HEK293 (cell line): Measurements from ENCODE around the gene MIS12.

Experiments
- CTCF ChIA-PET: fragments of 350-600 bp; formaldehyde crosslinking; extraction: SDS; loops from one replicate; lab custom pipeline; 2021; ENCODE audit warnings: antibody characterized with exemption; lab: Yijun Ruan, JAX
- POLR2A ChIA-PET: fragments of 300-600 bp; formaldehyde crosslinking; extraction: SDS; loops from one replicate; lab custom pipeline; 2020; ENCODE audit warnings: antibody characterized with exemption, inconsistent platforms; lab: Yijun Ruan, JAX
- H3K27ac ChIP-seq: fragments of 200-500 bp; sonication (Bioruptor generic); 2 replicates; pipeline ENCODE4 v1.5.1; 2014; ENCODE audit warnings: low read depth, low read length, control low read depth, inconsistent platforms; ENCODE audit errors: extremely low read depth
- H3K36me3 ChIP-seq, 2 experiments: fragments of 200-500 bp in 1 of 2; sonication (Bioruptor generic) in 1 of 2; 1 replicate in 1 of 2; 2 replicates in 1 of 2; pipeline ENCODE4 v1.5.1; 2014 to 2017; ENCODE audit warnings: inconsistent platforms in 2 of 2, low read length in 2 of 2; ENCODE audit not compliant: control insufficient read depth in 2 of 2, insufficient read depth in 1 of 2
- H3K4me1 ChIP-seq: fragments of 200-500 bp; sonication (Bioruptor generic); 2 replicates; pipeline ENCODE4 v1.5.1; 2014; ENCODE audit warnings: mild to moderate bottlenecking, low read length, inconsistent platforms; ENCODE audit not compliant: control insufficient read depth, insufficient read depth
- H3K4me3 ChIP-seq: 2 replicates; pipeline ENCODE4 v1.5.1; 2011; ENCODE audit warnings: low read depth, mild to moderate bottlenecking, control low read depth, low read length, moderate library complexity
- H3K9me3 ChIP-seq: fragments of 200-500 bp; sonication (Bioruptor generic); 2 replicates; pipeline ENCODE4 v1.5.1; 2014; ENCODE audit warnings: low read depth, low read length, inconsistent platforms; ENCODE audit not compliant: control insufficient read depth, insufficient read depth
- GLIS2 ChIP-seq: fragments of 450-650 bp; formaldehyde crosslinking; IDR thresholded peaks from 2 replicates; pipeline ENCODE4 v1.5.1; 2016; ENCODE audit warnings: missing biosample characterization, missing genetic modification characterization
- WT1 ChIP-seq: fragments of 450-650 bp; formaldehyde crosslinking; IDR thresholded peaks from 2 replicates; pipeline ENCODE4 v1.5.1; 2016; ENCODE audit warnings: missing biosample characterization, missing genetic modification characterization
- YY1 ChIP-seq: fragments of 450-650 bp; formaldehyde crosslinking; IDR thresholded peaks from 2 replicates; pipeline ENCODE4 v1.5.1; 2018; ENCODE audit warnings: missing biosample characterization, missing genetic modification characterization
- ZEB2 ChIP-seq: fragments of 450-650 bp; formaldehyde crosslinking; IDR thresholded peaks from 2 replicates; pipeline ENCODE4 v1.5.1; 2016; ENCODE audit warnings: missing biosample characterization, missing genetic modification characterization
- ZIC2 ChIP-seq: fragments of 450-650 bp; formaldehyde crosslinking; IDR thresholded peaks from 2 replicates; pipeline ENCODE4 v1.5.1; 2016; ENCODE audit warnings: missing biosample characterization, missing genetic modification characterization
- ZNF132 ChIP-seq: fragments of 450-650 bp; formaldehyde crosslinking; IDR thresholded peaks from 2 replicates; pipeline ENCODE4 v1.5.1; 2017; ENCODE audit warnings: missing biosample characterization, missing genetic modification characterization, borderline replicate concordance
- ZNF184 ChIP-seq: fragments of 450-650 bp; IDR thresholded peaks from 2 replicates; pipeline ENCODE4 v1.5.1; 2018; ENCODE audit warnings: missing biosample characterization, mild to moderate bottlenecking, missing genetic modification characterization
- ZNF19 ChIP-seq: fragments of 450-650 bp; formaldehyde crosslinking; IDR thresholded peaks from 2 replicates; pipeline ENCODE4; 2016; ENCODE audit warnings: missing biosample characterization, missing genetic modification characterization, low read depth
- ZNF248 ChIP-seq: fragments of 450-650 bp; formaldehyde crosslinking; IDR thresholded peaks from 2 replicates; pipeline ENCODE4 v1.5.1; 2017; ENCODE audit warnings: missing biosample characterization, missing genetic modification characterization
- ZNF433 ChIP-seq: fragments of 450-650 bp; formaldehyde crosslinking; IDR thresholded peaks from 2 replicates; pipeline ENCODE4 v1.5.1; 2016; ENCODE audit warnings: missing biosample characterization, missing genetic modification characterization, low read depth
- ZNF530 ChIP-seq: fragments of 450-650 bp; formaldehyde crosslinking; IDR thresholded peaks from 2 replicates; pipeline ENCODE4 v1.5.1; 2016; ENCODE audit warnings: low read depth, missing biosample characterization, missing genetic modification characterization
- ZNF621 ChIP-seq: fragments of 450-650 bp; formaldehyde crosslinking; IDR thresholded peaks from 2 replicates; pipeline ENCODE4 v1.5.1; 2017; ENCODE audit warnings: missing biosample characterization, missing genetic modification characterization
- ZNF791 ChIP-seq: fragments of 450-650 bp; formaldehyde crosslinking; IDR thresholded peaks from 2 replicates; pipeline ENCODE4 v1.5.1; 2016; ENCODE audit warnings: missing biosample characterization, missing genetic modification characterization
- ZSCAN23 ChIP-seq: fragments of 450-650 bp; formaldehyde crosslinking; IDR thresholded peaks from 2 replicates; pipeline ENCODE4 v1.5.1; 2016; ENCODE audit warnings: missing biosample characterization, missing genetic modification characterization
- TF ChIP-seq, protein P1 (sequence below): fragments of 450-650 bp; formaldehyde crosslinking; IDR thresholded peaks from 2 replicates; pipeline ENCODE4 v1.5.1; 2016; ENCODE audit warnings: missing biosample characterization, missing genetic modification characterization, borderline replicate concordance
- TF ChIP-seq, protein P2 (sequence below): fragments of 450-650 bp; formaldehyde crosslinking; IDR thresholded peaks from 2 replicates; pipeline ENCODE4 v1.5.1; 2016; ENCODE audit warnings: missing biosample characterization, missing genetic modification characterization
- TF ChIP-seq, protein P3 (sequence below): fragments of 450-650 bp; formaldehyde crosslinking; IDR thresholded peaks from 2 replicates; pipeline ENCODE4 v1.5.1; 2016; ENCODE audit warnings: missing biosample characterization, missing genetic modification characterization
- TF ChIP-seq, protein P4 (sequence below): fragments of 450-650 bp; formaldehyde crosslinking; IDR thresholded peaks from 2 replicates; pipeline ENCODE4 v1.5.1; 2016; ENCODE audit warnings: missing biosample characterization, missing genetic modification characterization

MIS12 gene

DNA sequence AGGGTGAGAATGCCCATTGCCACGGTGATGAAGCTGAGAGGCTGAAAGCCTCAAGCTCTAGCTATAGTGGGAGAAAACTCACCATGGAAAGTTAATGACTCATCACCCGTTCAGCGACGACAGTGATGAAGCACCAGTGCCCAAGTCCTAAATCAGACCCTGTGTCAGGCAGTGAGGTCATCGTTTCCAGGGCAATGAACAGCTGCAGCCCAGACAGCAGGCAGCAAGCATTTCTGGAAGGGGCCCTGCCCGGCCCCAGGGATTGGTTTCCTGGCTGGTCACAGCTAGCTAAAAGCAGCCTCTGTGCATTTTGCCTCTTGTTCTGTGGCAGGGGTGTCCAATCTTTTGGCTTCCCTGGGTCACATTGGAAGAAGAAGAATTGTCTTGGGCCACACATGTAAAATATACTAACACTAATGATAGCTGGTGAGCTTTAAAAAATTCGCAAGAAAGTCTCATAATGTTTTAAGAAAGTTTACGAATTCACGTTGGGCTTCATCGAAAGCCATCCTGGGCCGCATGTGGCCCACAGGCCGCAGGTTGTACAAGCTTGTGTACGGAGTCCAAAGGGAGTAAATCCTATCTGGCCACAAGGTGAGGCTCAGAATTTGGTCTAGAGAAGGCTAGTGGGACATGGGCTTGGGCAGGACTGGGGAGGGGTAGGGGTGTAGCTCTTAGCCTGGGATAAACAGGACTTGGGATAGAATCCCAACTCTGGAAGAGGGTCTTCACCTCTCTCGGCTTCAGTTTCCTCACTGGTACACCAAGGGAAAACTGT, 40.6 kb downstream of the MIS12 start (continued):
- TF ChIP-seq, protein P1, sequence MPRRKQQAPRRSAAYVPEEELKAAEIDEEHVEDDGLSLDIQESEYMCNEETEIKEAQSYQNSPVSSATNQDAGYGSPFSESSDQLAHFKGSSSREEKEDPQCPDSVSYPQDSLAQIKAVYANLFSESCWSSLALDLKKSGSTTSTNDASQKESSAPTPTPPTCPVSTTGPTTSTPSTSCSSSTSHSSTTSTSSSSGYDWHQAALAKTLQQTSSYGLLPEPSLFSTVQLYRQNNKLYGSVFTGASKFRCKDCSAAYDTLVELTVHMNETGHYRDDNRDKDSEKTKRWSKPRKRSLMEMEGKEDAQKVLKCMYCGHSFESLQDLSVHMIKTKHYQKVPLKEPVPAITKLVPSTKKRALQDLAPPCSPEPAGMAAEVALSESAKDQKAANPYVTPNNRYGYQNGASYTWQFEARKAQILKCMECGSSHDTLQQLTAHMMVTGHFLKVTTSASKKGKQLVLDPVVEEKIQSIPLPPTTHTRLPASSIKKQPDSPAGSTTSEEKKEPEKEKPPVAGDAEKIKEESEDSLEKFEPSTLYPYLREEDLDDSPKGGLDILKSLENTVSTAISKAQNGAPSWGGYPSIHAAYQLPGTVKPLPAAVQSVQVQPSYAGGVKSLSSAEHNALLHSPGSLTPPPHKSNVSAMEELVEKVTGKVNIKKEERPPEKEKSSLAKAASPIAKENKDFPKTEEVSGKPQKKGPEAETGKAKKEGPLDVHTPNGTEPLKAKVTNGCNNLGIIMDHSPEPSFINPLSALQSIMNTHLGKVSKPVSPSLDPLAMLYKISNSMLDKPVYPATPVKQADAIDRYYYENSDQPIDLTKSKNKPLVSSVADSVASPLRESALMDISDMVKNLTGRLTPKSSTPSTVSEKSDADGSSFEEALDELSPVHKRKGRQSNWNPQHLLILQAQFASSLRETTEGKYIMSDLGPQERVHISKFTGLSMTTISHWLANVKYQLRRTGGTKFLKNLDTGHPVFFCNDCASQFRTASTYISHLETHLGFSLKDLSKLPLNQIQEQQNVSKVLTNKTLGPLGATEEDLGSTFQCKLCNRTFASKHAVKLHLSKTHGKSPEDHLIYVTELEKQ (tag by site-specific recombination): peak; percentile 99
- 0 out of 2 replicates have a peak, but pooled peaks have one; percentile 48 for TF ChIP-seq ZNF184 (tag by site-specific recombination)
- no peak for TF ChIP-seq ZSCAN23 (tag by site-specific recombination)
- TF ChIP-seq ZEB2: peak; percentile 78
- TF ChIP-seq GLIS2 (tag by site-specific recombination): no peak

DNA sequence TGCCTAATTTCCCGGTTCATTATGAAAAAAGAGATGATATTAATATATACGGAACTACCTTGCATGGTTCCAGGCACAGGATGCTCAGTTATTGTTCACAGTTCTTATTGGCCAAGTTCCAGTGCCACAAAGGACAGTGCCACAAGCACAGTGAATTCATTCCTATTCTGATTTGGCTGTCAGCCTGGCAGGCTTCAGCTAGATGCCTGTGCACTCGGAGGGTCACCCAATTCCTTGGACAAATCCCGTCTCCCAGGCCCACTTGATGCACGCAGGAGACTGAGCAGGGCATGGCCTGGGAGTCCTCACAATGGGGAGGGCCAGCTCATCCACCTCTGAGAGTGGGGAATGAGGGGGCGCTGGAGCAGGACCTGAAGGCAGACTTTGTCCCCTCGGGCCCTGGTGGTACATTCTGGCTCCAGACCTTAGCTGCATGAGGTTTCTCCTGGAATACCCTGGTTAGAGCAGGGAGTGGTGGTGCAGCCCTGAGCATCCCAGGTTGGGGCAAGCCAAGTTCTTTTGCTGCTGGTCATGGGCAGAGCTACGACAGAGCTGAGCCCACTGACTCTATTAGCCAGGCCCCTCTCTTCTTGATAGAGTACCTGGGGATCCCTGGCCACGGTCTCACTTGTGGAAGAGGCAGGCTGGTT, 41.4 kb downstream of the MIS12 start:
- ChIA-PET CTCF (interaction anchor here (0.5 to 1.2 kb wide), 5 partner anchors 15 to 269 kb away, joined by 3 to 4 read pairs (median 3); no protein-coding TSS in a partner anchor), POLR2A (interaction anchor here (0.6 to 3.4 kb wide), 7 partner anchors 8 to 59 kb away, joined by 3 to 32 read pairs (median 5); partner anchors contain the start of genes DERL2, DHX33 and MIS12)
- Histone ChIP-seq H3K9me3 (no peaks in the 10 kb centered on the region), H3K4me3 (no peak overlapping the region), H3K27ac (no peak overlapping the region), H3K4me1 (peaks cover 8% of the 10 kb centered on the region; the same call in 1 of the 2 replicates), H3K36me3 (no peaks in the 10 kb centered on the region)
- no peak for TF ChIP-seq ZNF621 (tag by site-specific recombination)
- TF ChIP-seq, protein P2, sequence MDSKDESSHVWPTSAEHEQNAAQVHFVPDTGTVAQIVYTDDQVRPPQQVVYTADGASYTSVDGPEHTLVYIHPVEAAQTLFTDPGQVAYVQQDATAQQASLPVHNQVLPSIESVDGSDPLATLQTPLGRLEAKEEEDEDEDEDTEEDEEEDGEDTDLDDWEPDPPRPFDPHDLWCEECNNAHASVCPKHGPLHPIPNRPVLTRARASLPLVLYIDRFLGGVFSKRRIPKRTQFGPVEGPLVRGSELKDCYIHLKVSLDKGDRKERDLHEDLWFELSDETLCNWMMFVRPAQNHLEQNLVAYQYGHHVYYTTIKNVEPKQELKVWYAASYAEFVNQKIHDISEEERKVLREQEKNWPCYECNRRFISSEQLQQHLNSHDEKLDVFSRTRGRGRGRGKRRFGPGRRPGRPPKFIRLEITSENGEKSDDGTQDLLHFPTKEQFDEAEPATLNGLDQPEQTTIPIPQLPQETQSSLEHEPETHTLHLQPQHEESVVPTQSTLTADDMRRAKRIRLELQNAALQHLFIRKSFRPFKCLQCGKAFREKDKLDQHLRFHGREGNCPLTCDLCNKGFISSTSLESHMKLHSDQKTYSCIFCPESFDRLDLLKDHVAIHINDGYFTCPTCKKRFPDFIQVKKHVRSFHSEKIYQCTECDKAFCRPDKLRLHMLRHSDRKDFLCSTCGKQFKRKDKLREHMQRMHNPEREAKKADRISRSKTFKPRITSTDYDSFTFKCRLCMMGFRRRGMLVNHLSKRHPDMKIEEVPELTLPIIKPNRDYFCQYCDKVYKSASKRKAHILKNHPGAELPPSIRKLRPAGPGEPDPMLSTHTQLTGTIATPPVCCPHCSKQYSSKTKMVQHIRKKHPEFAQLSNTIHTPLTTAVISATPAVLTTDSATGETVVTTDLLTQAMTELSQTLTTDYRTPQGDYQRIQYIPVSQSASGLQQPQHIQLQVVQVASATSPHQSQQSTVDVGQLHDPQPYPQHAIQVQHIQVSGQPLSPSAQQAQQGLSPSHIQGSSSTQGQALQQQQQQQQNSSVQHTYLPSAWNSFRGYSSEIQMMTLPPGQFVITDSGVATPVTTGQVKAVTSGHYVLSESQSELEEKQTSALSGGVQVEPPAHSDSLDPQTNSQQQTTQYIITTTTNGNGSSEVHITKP (tag by site-specific recombination): peak; percentile 88

DNA sequence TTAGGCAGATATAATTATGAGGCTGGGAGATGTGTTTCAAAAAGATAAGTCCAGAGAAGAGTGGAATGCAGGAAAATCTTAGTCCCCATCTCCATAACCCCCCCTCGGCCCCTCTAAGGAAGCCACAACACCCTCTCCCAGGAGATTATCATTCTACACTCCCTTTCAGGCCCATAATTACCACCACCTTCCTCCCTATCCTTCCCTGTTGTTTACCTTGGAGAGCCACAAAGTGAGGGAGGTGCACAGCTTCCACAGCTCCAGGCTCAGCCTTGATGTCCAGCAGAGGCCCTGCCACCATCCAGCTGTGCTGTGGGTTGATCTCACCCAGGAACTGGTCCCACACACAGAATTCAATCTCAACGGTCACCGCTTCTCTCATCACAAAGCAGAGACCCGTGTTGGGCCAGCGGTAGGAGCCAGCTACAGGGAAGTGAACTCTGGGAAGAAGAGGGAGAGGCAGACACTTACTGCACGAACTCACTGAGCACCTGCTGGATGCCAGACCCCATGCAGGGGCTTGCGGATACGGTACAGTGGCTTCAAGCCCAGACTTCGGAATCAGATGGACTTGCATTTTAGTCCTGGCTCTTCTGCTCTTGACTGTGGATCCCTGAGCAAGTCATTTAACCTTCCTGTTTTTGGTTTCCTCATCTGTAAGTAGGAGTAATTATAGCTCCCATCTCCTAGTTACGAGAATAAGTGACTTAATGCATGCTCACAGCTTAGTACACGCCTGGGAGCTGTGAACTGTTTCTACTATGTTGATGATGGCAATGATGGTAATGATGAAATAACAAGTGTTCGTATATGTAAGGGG, 44.1 kb downstream of the MIS12 start:
- Histone ChIP-seq H3K36me3 (no peaks in the 10 kb centered on the region), H3K4me3 (no peak overlapping the region), H3K9me3 (no peaks in the 10 kb centered on the region), H3K27ac (no peak overlapping the region), H3K4me1 (peaks cover 8% of the 10 kb centered on the region; the same call in 1 of the 2 replicates)
- ChIA-PET POLR2A (interaction anchor here (0.8 kb wide), 1 partner anchor 29 kb away, joined by 3 read pairs; a partner anchor contains a TSS), CTCF (interaction anchor here (0.9 to 2.3 kb wide), 4 partner anchors 8 to 99 kb away, joined by 3 to 7 read pairs (median 4); a partner anchor contains a TSS)
- TF ChIP-seq ZNF621 (tag by site-specific recombination): no peak
- no peak for TF ChIP-seq YY1 (tag by site-specific recombination)
- TF ChIP-seq ZNF19 (tag by site-specific recombination): no peak
- TF ChIP-seq ZNF132 (tag by site-specific recombination): no peak
- no peak for TF ChIP-seq ZNF530
- no peak for TF ChIP-seq ZNF433 (tag by site-specific recombination)
- TF ChIP-seq, protein P3, sequence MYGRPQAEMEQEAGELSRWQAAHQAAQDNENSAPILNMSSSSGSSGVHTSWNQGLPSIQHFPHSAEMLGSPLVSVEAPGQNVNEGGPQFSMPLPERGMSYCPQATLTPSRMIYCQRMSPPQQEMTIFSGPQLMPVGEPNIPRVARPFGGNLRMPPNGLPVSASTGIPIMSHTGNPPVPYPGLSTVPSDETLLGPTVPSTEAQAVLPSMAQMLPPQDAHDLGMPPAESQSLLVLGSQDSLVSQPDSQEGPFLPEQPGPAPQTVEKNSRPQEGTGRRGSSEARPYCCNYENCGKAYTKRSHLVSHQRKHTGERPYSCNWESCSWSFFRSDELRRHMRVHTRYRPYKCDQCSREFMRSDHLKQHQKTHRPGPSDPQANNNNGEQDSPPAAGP (tag by site-specific recombination): peak; percentile 55
- no peak for TF ChIP-seq ZNF791 (tag by site-specific recombination)
- no peak for TF ChIP-seq GLIS2 (tag by site-specific recombination)
- TF ChIP-seq WT1 (tag by site-specific recombination): peak; percentile 97
- TF ChIP-seq, protein P4, sequence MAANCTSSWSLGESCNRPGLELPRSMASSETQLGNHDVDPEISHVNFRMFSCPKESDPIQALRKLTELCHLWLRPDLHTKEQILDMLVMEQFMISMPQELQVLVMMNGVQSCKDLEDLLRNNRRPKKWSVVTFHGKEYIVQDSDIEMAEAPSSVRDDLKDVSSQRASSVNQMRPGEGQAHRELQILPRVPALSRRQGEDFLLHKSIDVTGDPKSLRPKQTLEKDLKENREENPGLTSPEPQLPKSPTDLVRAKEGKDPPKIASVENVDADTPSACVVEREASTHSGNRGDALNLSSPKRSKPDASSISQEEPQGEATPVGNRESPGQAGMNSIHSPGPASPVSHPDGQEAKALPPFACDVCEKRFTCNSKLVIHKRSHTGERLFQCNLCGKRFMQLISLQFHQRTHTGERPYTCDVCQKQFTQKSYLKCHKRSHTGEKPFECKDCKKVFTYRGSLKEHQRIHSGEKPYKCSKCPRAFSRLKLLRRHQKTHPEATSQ (tag by site-specific recombination): no peak
- TF ChIP-seq ZNF248 (tag by site-specific recombination): no peak
- TF ChIP-seq ZIC2: peak; percentile 94
